Sigmoid colon (tissue), 7 donors: ENCODE data around the gene DDR2. TPM values are rescaled to one million over a fixed set of nuclear protein-coding genes. Genes with fewer than 3 reads are reported as not detected.

Experiments used
- DNase-seq: peaks from one replicate; pipeline ENCODE4 v3.0.0-alpha.2; 2019
- H3K27ac ChIP-seq, 4 donors: fragments of 200-600 bp; sonication (generic); one replicate each; pipeline ENCODE4 v1.5.1; 2016 to 2019; ENCODE audit warnings: mild to moderate bottlenecking in 1 of 4
- H3K27me3 ChIP-seq, 3 donors: fragments of 200-600 bp; sonication (generic); one replicate each; pipeline ENCODE4 v1.5.1; 2019; ENCODE audit warnings: mild to moderate bottlenecking in 1 of 3
- H3K36me3 ChIP-seq, 4 donors: fragments of 200-600 bp; sonication (generic); one replicate each; pipeline ENCODE4 v1.5.1; 2016 to 2019
- H3K4me1 ChIP-seq, 4 donors: fragments of 200-600 bp; sonication (generic); one replicate each; pipeline ENCODE4 v1.5.1; 2017 to 2019
- H3K4me3 ChIP-seq, 4 donors: fragments of 200-600 bp; sonication (generic); one replicate each; pipeline ENCODE4 v1.5.1; 2017 to 2019; ENCODE audit warnings: mild to moderate bottlenecking in 2 of 4, moderate library complexity in 1 of 4
- H3K9me3 ChIP-seq, 4 donors: fragments of 200-600 bp in 3 of 4; sonication (generic) in 3 of 4; one replicate each; pipeline versions ENCODE4 v1.5.1 to v1.6.1; 2013 to 2019
- CTCF ChIP-seq, 4 experiments: fragments of 450-650 bp in 3 of 4; fragments of 200-600 bp in 1 of 4; IDR thresholded peaks; one replicate each; pipeline ENCODE4 v1.5.1; 2016 to 2019; ENCODE audit warnings: antibody characterized with exemption in 4 of 4, mild to moderate bottlenecking in 3 of 4, moderate library complexity in 2 of 4
- EP300 ChIP-seq, 4 donors: sonication (generic); formaldehyde crosslinking; IDR thresholded peaks; one replicate each; pipeline ENCODE4 v1.6.1; 2017; ENCODE audit warnings: antibody characterized with exemption in 4 of 4
- POLR2A ChIP-seq, 2 donors: fragments of 450-650 bp; IDR thresholded peaks; one replicate each; pipeline ENCODE4 v1.6.1; 2016; ENCODE audit warnings: antibody characterized with exemption in 2 of 2, mild to moderate bottlenecking in 2 of 2, moderate library complexity in 2 of 2
- POLR2AphosphoS5 ChIP-seq, 4 donors: sonication (generic); formaldehyde crosslinking; IDR thresholded peaks; one replicate each; pipeline ENCODE4 v1.6.1; 2017; ENCODE audit warnings: antibody characterized with exemption in 4 of 4
- WGBS, 2 donors: extraction: QIAGEN DNeasy Blood & Tissue Kit; methylation state at CpG; one replicate each; pipeline ENCODE4 v1.1.7; 2013; 5-methylcytosine and 5-hydroxymethylcytosine counted together
- intact Hi-C: fragments of 100-400 bp; cut with DNase I; formaldehyde crosslinking; loops from one replicate; pipeline ENCODE4 v1.15.1; 2023
- polyA plus RNA-seq, 3 donors: library from polyadenylated mRNA; stranded (reverse); fragments of 200-250 nt; gene quantifications; one replicate each; pipeline ENCODE4 v1.2.3, GENCODE V29; 2013
- small RNA-seq, 3 donors: library from RNA; depleted of rRNA; stranded (forward); fragments of <200 nt; gene quantifications; one replicate each; pipeline ENCODE3, GENCODE V24; 2016
- total RNA-seq, 4 donors: library from RNA; depleted of rRNA; stranded (reverse); fragments of >200 nt; gene quantifications; one replicate each; pipeline ENCODE4 v1.1.0, GENCODE V29; 2016
- donor health status: healthy with polysubstance abuse.
- donor health status: Bipolar disorder and iron deficiency.
- donor health status: healthy.

Gene DDR2
- total and polyA plus RNA-seq, 7 donors, result 3.5 to 236 (median 150) TPM

- Histone ChIP-seq H3K27me3 (no peaks in the 10 kb centered on the region), H3K9me3 (peaks cover 0 to 13% (median 4%) of the 10 kb centered on the region in 4 donors), H3K27ac (no peak overlapping the region), H3K4me1 (no peaks in the 10 kb centered on the region), H3K4me3 (no peak overlapping the region), H3K36me3 (no peaks in the 10 kb centered on the region)
- TF ChIP-seq EP300 (IDR thresholded peaks at IDR 0.05), result no peak
- TF ChIP-seq CTCF (IDR thresholded peaks at IDR 0.05), result no peak
- no peak for TF ChIP-seq POLR2AphosphoS5 (IDR thresholded peaks at IDR 0.05)
- no peak for TF ChIP-seq POLR2A (IDR thresholded peaks at IDR 0.05)
- DNase-seq, result no peak
- 57 to 61% methylated on average over 3 of the region's 3 CpGs for WGBS, 2 donors
- intact Hi-C loops, result no loop called here
Measured at GRCh38 chr1:162835157-162835899, 203.1 kb downstream of the DDR2 start.

Small RNA genes lying within 50 kb of the gene (small RNA-seq; reads per million reads assigned to genes)
- gene RN7SL861P, result 0 reads per million in 3 donors

Other genes starting within 250 kb of the DDR2 start
- not detected for gene SH2D1B, start 220.3 kb upstream of the DDR2 start, total RNA-seq
- 1 to 10 TPM in 1 of 3 donors, under 1 TPM in 2; 0.60 to 2.3 (median 0.92) TPM for gene SH2D1B, start 220.3 kb upstream of the DDR2 start, polyA plus RNA-seq
- gene UHMK1, start 134.6 kb upstream of the DDR2 start, total RNA-seq, result 10 to 100 TPM; 24.9 to 34.6 (median 28.8) TPM
- 10 to 100 TPM; 11.4 to 20.2 (median 16.0) TPM for gene UHMK1, start 134.6 kb upstream of the DDR2 start, polyA plus RNA-seq
- gene UAP1, start 70.7 kb upstream of the DDR2 start, total RNA-seq, result 100 to 1,000 TPM in 1 of 4 donors, 10 to 100 TPM in 3; 64.6 to 145 (median 78.8) TPM
- 100 to 1,000 TPM in 2 of 3 donors, 10 to 100 TPM in 1; 55.5 to 141 (median 123) TPM for gene UAP1, start 70.7 kb upstream of the DDR2 start, polyA plus RNA-seq
- 10 to 100 TPM; 10.8 to 54.2 (median 13.1) TPM for gene HSD17B7, start 158.2 kb downstream of the DDR2 start, total RNA-seq
- 10 to 100 TPM; 11.3 to 27.9 (median 11.4) TPM for gene HSD17B7, start 158.2 kb downstream of the DDR2 start, polyA plus RNA-seq
- gene CCDC190, start 228.7 kb downstream of the DDR2 start, total RNA-seq, result not detected
- gene CCDC190, start 228.7 kb downstream of the DDR2 start, polyA plus RNA-seq, result not detected